Endothelial cell of umbilical vein (primary cell): ENCODE measurements around the gene AATF. TPM values are rescaled to one million over a fixed set of nuclear protein-coding genes. Genes with fewer than 3 reads are reported as not detected.
A peak's percentile ranks its signal among the peaks of the same experiment; 100 is the strongest.

Experiments
- BruUV-seq: library from RNA; stranded (reverse); fragments of 400-500 nt; replicated peaks from 2 replicates; lab custom pipeline; 2021; lab: Mats Ljungman, UMichigan
- CTCF ChIA-PET: fragments of 300-600, 350-600 bp; sonication (Branson Sonifier 250); formaldehyde crosslinking; loops from one replicate; lab custom pipeline; 2021; ENCODE audit warnings: antibody characterized with exemption, inconsistent platforms; lab: Charles Lee
- POLR2A ChIA-PET: fragments of 300-600, 350-600 bp; sonication (Branson Sonifier 250); formaldehyde crosslinking; loops from one replicate; lab custom pipeline; 2021; ENCODE audit warnings: antibody characterized with exemption, inconsistent platforms; lab: Charles Lee
- DNase-seq: peaks from one replicate; pipeline ENCODE4 v3.0.0-alpha.2; 2011; ENCODE audit warnings: low read depth, low spot score
- FAIRE-seq: peaks from 2 replicates; lab custom pipeline; 2011; peaks lifted over from hg19 to GRCh38; lab: Jason Lieb, UNC
- H2AFZ ChIP-seq: 2 replicates; pipeline ENCODE4 v1.6.0; 2012; ENCODE audit warnings: low read depth, low read length, control low read depth, inconsistent platforms
- H3K27ac ChIP-seq: 2 replicates; pipeline ENCODE4 v1.5.1; 2011; ENCODE audit warnings: low read depth, mild to moderate bottlenecking, control low read depth, low read length, moderate library complexity; ENCODE audit not compliant: insufficient read depth
- H3K27me3 ChIP-seq, 2 experiments: 2 replicates each; pipeline versions ENCODE4 v1.6.0 to v1.6.1; 2011; ENCODE audit warnings: low read length in 2 of 2, mixed read lengths in 1 of 2; ENCODE audit not compliant: control insufficient read depth in 2 of 2, insufficient read depth in 2 of 2
- H3K36me3 ChIP-seq, 2 experiments: 2 replicates in 1 of 2; 3 replicates in 1 of 2; pipeline ENCODE4 v1.5.1; 2011; ENCODE audit warnings: low read length in 2 of 2, mild to moderate bottlenecking in 1 of 2, moderate library complexity in 1 of 2; ENCODE audit not compliant: control insufficient read depth in 2 of 2, insufficient read depth in 2 of 2; ENCODE audit errors: extremely low read depth in 1 of 2
- H3K4me1 ChIP-seq: 3 replicates; pipeline ENCODE4 v1.5.1; 2011; ENCODE audit warnings: mild to moderate bottlenecking, low read length; ENCODE audit not compliant: control insufficient read depth, insufficient read depth; ENCODE audit errors: extremely low read depth
- H3K4me2 ChIP-seq: 2 replicates; pipeline ENCODE4 v1.6.1; 2011; ENCODE audit warnings: low read length, control low read depth, mixed read lengths; ENCODE audit not compliant: insufficient read depth
- H3K4me3 ChIP-seq, 3 experiments: fragments of 200-600 bp in 1 of 3; sonication (generic), shearing (Covaris generic) in 1 of 3; replicated peaks in 1 of 3; 2 replicates each; pipeline ENCODE4 v1.5.1; 2011 to 2016; ENCODE audit warnings: control low read depth in 3 of 3, low read length in 3 of 3, mild to moderate bottlenecking in 2 of 3, inconsistent platforms in 1 of 3, low read depth in 1 of 3, moderate library complexity in 1 of 3; ENCODE audit not compliant: insufficient read depth in 1 of 3
- H3K79me2 ChIP-seq: 2 replicates; pipeline ENCODE4 v1.6.0; 2012; ENCODE audit warnings: low read length, inconsistent platforms; ENCODE audit not compliant: control insufficient read depth, insufficient read depth
- H3K9ac ChIP-seq: replicated peaks from 2 replicates; pipeline ENCODE3; 2011; ENCODE audit warnings: low read length, control low read depth; ENCODE audit not compliant: insufficient read depth; ENCODE audit errors: extremely low read depth
- H3K9me1 ChIP-seq: replicated peaks from 3 replicates; pipeline ENCODE4 v1.6.0; 2011; ENCODE audit warnings: mild to moderate bottlenecking, low read length; ENCODE audit not compliant: control insufficient read depth, insufficient read depth; ENCODE audit errors: extremely low read depth
- H3K9me3 ChIP-seq: replicated peaks from 2 replicates; pipeline ENCODE4 v1.5.1; 2012; ENCODE audit warnings: low read length, inconsistent platforms; ENCODE audit not compliant: control insufficient read depth, insufficient read depth
- H4K20me1 ChIP-seq: replicated peaks from 2 replicates; pipeline ENCODE3; 2011; ENCODE audit warnings: mild to moderate bottlenecking, low read length; ENCODE audit not compliant: control insufficient read depth, insufficient read depth; ENCODE audit errors: extremely low read depth
- CTCF ChIP-seq, 2 donors: IDR thresholded peaks; 1 replicate in 1 of 2; 2 replicates in 1 of 2; pipeline ENCODE4 v1.5.1; 2011; ENCODE audit warnings: low read length in 2 of 2, mild to moderate bottlenecking in 2 of 2, moderate library complexity in 2 of 2, control low read depth in 1 of 2, inconsistent platforms in 1 of 2, low read depth in 1 of 2; ENCODE audit not compliant: insufficient read depth in 1 of 2; ENCODE audit errors: extremely low read depth in 1 of 2
- EZH2 ChIP-seq: IDR thresholded peaks from 2 replicates; pipeline ENCODE4 v1.6.1; 2012; ENCODE audit warnings: borderline replicate concordance, low read depth, mild to moderate bottlenecking, moderate library complexity, low read length, inconsistent platforms; ENCODE audit not compliant: severe bottlenecking
- GATA2 ChIP-seq: IDR thresholded peaks from 2 replicates; pipeline ENCODE4 v1.7.0; 2011; ENCODE audit warnings: low read depth, mild to moderate bottlenecking, moderate library complexity, mixed read lengths, low read length; ENCODE audit not compliant: insufficient read length, insufficient read depth
- dilution Hi-C: fragments of 300-500 bp; cut with MboI; formaldehyde crosslinking; loops from one replicate; pipeline ENCODE4 v1.15.0; 2019; ENCODE audit warnings: low sequenced_read_pairs; ENCODE audit not compliant: extremely low pct_ligation_motif_present
- intact Hi-C: fragments of 100-400 bp; cut with micrococcal nuclease; formaldehyde crosslinking; loops from one replicate; pipeline ENCODE4 v1.10.0; 2022
- polyA plus RNA-seq, 4 experiments: library from polyadenylated mRNA; depleted of rRNA in 3 of 4; stranded (reverse) in 3 of 4; unstranded in 1 of 4; fragments of >200 nt; gene quantifications; 2 replicates each; pipeline versions ENCODE4 v1.2.1 to v1.2.3, GENCODE V29; 2011 to 2012; ENCODE audit warnings: missing spikeins in 1 of 4
- total RNA-seq: library from RNA; stranded (reverse); gene quantifications from 2 replicates; pipeline ENCODE4 v1.2.3, GENCODE V29; 2021

The AATF gene
- total and polyA plus RNA-seq, 2 donors (not counting 3 experiments of a cell fraction or from before 2014, with no cell fraction given): 15.7 to 47.2 TPM

GRCh38 chr17:36933512-36934143 lies 15.1 kb upstream of the AATF start:
- peaks cover 94 to 99% of the 10 kb centered on the region in 2 experiments for H3K27me3 ChIP-seq
- H3K36me3 ChIP-seq: no peaks in the 10 kb centered on the region
- no TSS peak for BruUV-seq
- POLR2A ChIA-PET: no interaction called here
- CTCF ChIA-PET: interaction anchor here (1.4 kb wide), 1 partner anchor 11 kb away, joined by 3 read pairs; no protein-coding TSS in a partner anchor
- FAIRE-seq (no peak), DNase-seq (no peak)
- dilution Hi-C loops (no loop called here), intact Hi-C loops (loop anchor here (5.0 kb wide), 2 partner anchors 81 to 114 kb away; no protein-coding TSS in a partner anchor)
- H3K9me3 ChIP-seq: no peaks in the 10 kb centered on the region
- peak overlapping the region; percentile 1 for H3K4me2 ChIP-seq
- no peak overlapping the region for H3K4me3 ChIP-seq
- no peak overlapping the region for H3K9ac ChIP-seq
- H3K4me1 ChIP-seq: peaks cover 5% of the 10 kb centered on the region
- H2AFZ ChIP-seq: no peak overlapping the region
- no peaks in the 10 kb centered on the region for H3K79me2 ChIP-seq
- H3K27ac ChIP-seq: no peak overlapping the region
- H4K20me1 ChIP-seq: no peaks in the 10 kb centered on the region
- peak; percentile 53 for TF ChIP-seq EZH2
- TF ChIP-seq CTCF (IDR thresholded peaks at IDR 0.05; ENCODE audit: extremely low read depth in 1 of 2, insufficient read depth in 1 of 2, low read depth in 1 of 2, low read length in 2 of 2): no peak
- H3K9me1 ChIP-seq: no peaks in the 10 kb centered on the region

- no TSS peak for BruUV-seq
- Histone ChIP-seq H4K20me1 (no peaks in the 10 kb centered on the region), H3K79me2 (no peaks in the 10 kb centered on the region), H3K9ac (no peak overlapping the region), H3K9me1 (no peaks in the 10 kb centered on the region), H2AFZ (no peak overlapping the region), H3K36me3 (no peaks in the 10 kb centered on the region), H3K4me3 (no peak overlapping the region), H3K4me2 (peak overlapping the region; percentile 1), H3K27ac (no peak overlapping the region), H3K27me3 (peaks cover 94 to 99% of the 10 kb centered on the region in 2 experiments), H3K9me3 (no peaks in the 10 kb centered on the region), H3K4me1 (peaks cover 5% of the 10 kb centered on the region)
- CTCF ChIA-PET: interaction anchor here (1.4 kb wide), 1 partner anchor 10 kb away, joined by 3 read pairs; no protein-coding TSS in a partner anchor
- FAIRE-seq: no peak
- peak; percentile 49 for TF ChIP-seq EZH2
- TF ChIP-seq GATA2: no peak
- intact Hi-C loops (loop anchor here (5.0 kb wide), 2 partner anchors 82 to 113 kb away; no protein-coding TSS in a partner anchor), dilution Hi-C loops (no loop called here)
- POLR2A ChIA-PET: no interaction called here
- no peak for DNase-seq
These were observed 14.5 kb upstream of the AATF start for GRCh38 chr17:36934144-36934691.
